HepG2 (cell line): ENCODE data around the gene TRMT1. TPM values are rescaled to one million over a fixed set of nuclear protein-coding genes. Genes with fewer than 3 reads are reported as not detected.
A peak's percentile ranks its signal among the peaks of the same experiment; 100 is the strongest.

ENCODE experiments used
- AHR ChIP-seq: IDR thresholded peaks from 2 replicates; pipeline ENCODE4 v1.6.1; 2018; ENCODE audit warnings: missing genetic modification reagents, missing compliant biosample characterization
- ARNTL ChIP-seq: sonication (generic); formaldehyde crosslinking; IDR thresholded peaks from 2 replicates; pipeline ENCODE4 v1.4.0; 2020; ENCODE audit warnings: mild to moderate bottlenecking, missing genetic modification reagents
- CSRNP2 ChIP-seq: sonication (generic); formaldehyde crosslinking; conservative IDR thresholded peaks from 2 replicates; pipeline ENCODE4 v1.8.0; 2022; ENCODE audit warnings: low read depth, missing genetic modification reagents
- ELF1 ChIP-seq: sonication (generic); formaldehyde crosslinking; IDR thresholded peaks from 2 replicates; pipeline ENCODE4 v1.4.0; 2020; ENCODE audit warnings: missing genetic modification reagents
- FUBP1 ChIP-seq: sonication (generic); formaldehyde crosslinking; IDR thresholded peaks from 2 replicates; pipeline ENCODE4 v1.5.1; 2020; ENCODE audit warnings: missing genetic modification reagents, mild to moderate bottlenecking, borderline replicate concordance
- IKZF1 ChIP-seq: fragments of 450-650 bp; IDR thresholded peaks from 2 replicates; pipeline ENCODE4 v1.7.1; 2016
- RBM22 ChIP-seq: fragments of 200-400 bp; formaldehyde crosslinking; optimal IDR thresholded peaks from 2 replicates; pipeline ENCODE3; 2017; ENCODE audit warnings: mild to moderate bottlenecking, low read length, moderate library complexity
- SKI ChIP-seq: fragments of 450-650 bp; IDR thresholded peaks from one replicate; pipeline ENCODE4 v1.6.1; 2018; ENCODE audit warnings: mild to moderate bottlenecking; ENCODE audit not compliant: partially characterized antibody
- TOE1 ChIP-seq: sonication (generic); formaldehyde crosslinking; IDR thresholded peaks from 2 replicates; pipeline ENCODE4 v1.4.0; 2020; ENCODE audit warnings: mild to moderate bottlenecking, missing genetic modification reagents
- UBTF ChIP-seq: sonication (generic); formaldehyde crosslinking; IDR thresholded peaks from 2 replicates; pipeline ENCODE4 v1.4.0; 2020; ENCODE audit warnings: mild to moderate bottlenecking, missing genetic modification reagents
- XRCC5 ChIP-seq: fragments of 200-400 bp; formaldehyde crosslinking; optimal IDR thresholded peaks from 2 replicates; pipeline ENCODE3; 2017; ENCODE audit warnings: mild to moderate bottlenecking, low read length
- ZBTB26 ChIP-seq: IDR thresholded peaks from 2 replicates; pipeline ENCODE4 v1.6.1; 2016; ENCODE audit warnings: missing compliant biosample characterization, missing genetic modification reagents, borderline replicate concordance
- ZBTB4 ChIP-seq: sonication (generic); formaldehyde crosslinking; IDR thresholded peaks from 2 replicates; pipeline ENCODE4 v1.4.0; 2020; ENCODE audit warnings: missing genetic modification reagents, mild to moderate bottlenecking, borderline replicate concordance
- ZFP37 ChIP-seq: sonication (generic); formaldehyde crosslinking; IDR thresholded peaks from 2 replicates; pipeline ENCODE4 v1.4.0; 2020; ENCODE audit warnings: missing genetic modification reagents, borderline replicate concordance
- ZIK1 ChIP-seq: sonication (generic); formaldehyde crosslinking; IDR thresholded peaks from 2 replicates; pipeline ENCODE4 v1.5.0; 2020; ENCODE audit warnings: mild to moderate bottlenecking, low read depth, missing genetic modification reagents, borderline replicate concordance
- polyA plus RNA-seq, 8 experiments: library from polyadenylated mRNA; depleted of rRNA in 3 of 8; stranded (reverse) in 7 of 8; unstranded in 1 of 8; fragments of >200 nt; fragmentation: Illumina TruSeq in 4 of 8; extraction: Trizol in 4 of 8; gene quantifications; 2 replicates each; pipeline versions ENCODE4 v1.2.1 to v1.2.3, GENCODE V29; 2011 to 2016; ENCODE audit warnings: low read depth in 4 of 8, missing spikeins in 1 of 8, mixed read lengths in 1 of 8; ENCODE audit not compliant: insufficient read depth in 1 of 8
- total RNA-seq, 5 experiments: library from RNA; depleted of rRNA; stranded (reverse); fragments of >200 nt; fragmentation: Illumina TruSeq; extraction: Trizol; gene quantifications; 2 replicates each; pipeline ENCODE4 v1.2.3, GENCODE V29; 2016; ENCODE audit warnings: low read depth in 1 of 5

TRMT1 gene
- total and polyA plus RNA-seq, 2 of the 13 experiments (the other 11 are each of a cell fraction or from before 2014, with no cell fraction given): 35.5 to 44.1 TPM

GRCh38 chr19:13155472-13156359 is 39.2 kb upstream of the TRMT1 start (continued):
- TF ChIP-seq UBTF: no peak; the same call in 1 of the 2 replicates
- TF ChIP-seq TOE1 (CRISPR knock-in tag): no peak
- TF ChIP-seq ZBTB26 (CRISPR knock-in tag): no peak
- TF ChIP-seq IKZF1: no peak
- no peak for TF ChIP-seq ZBTB4 (CRISPR knock-in tag)
- TF ChIP-seq ELF1 (CRISPR knock-in tag): no peak
- peak; percentile 80 for TF ChIP-seq SKI
- no peak for TF ChIP-seq RBM22
- TF ChIP-seq FUBP1 (CRISPR knock-in tag): no peak
- TF ChIP-seq CSRNP2 (CRISPR knock-in tag): no peak
- TF ChIP-seq ZFP37: no peak
- no peak for TF ChIP-seq ZIK1 (CRISPR knock-in tag)
- TF ChIP-seq ARNTL (CRISPR knock-in tag): peak; percentile 11; the same call in 1 of the 2 replicates
- no peak for TF ChIP-seq XRCC5
- no peak for TF ChIP-seq AHR (CRISPR knock-in tag)
